Bronchial epithelial cell (primary cell): ENCODE data around the gene LDLRAD3. TPM values are rescaled to one million over a fixed set of nuclear protein-coding genes. Genes with fewer than 3 reads are reported as not detected.
A peak's percentile ranks its signal among the peaks of the same experiment; 100 is the strongest.

Experiments
- DNase-seq: peaks from one replicate; pipeline ENCODE4 v3.0.0-alpha.2; 2010; ENCODE audit warnings: low read depth
- FAIRE-seq: peaks from 2 replicates; lab custom pipeline; 2011; peaks lifted over from hg19 to GRCh38; lab: Jason Lieb, UNC
- H3K27me3 ChIP-seq: 2 replicates; pipeline ENCODE4 v1.5.1; 2011; ENCODE audit warnings: low read length; ENCODE audit not compliant: control insufficient read depth, insufficient read depth
- H3K36me3 ChIP-seq: 2 replicates; pipeline ENCODE4 v1.5.1; 2011; ENCODE audit warnings: low read length; ENCODE audit not compliant: control insufficient read depth, insufficient read depth
- H3K4me3 ChIP-seq: 2 replicates; pipeline ENCODE4 v1.5.1; 2011; ENCODE audit warnings: mild to moderate bottlenecking, low read depth, low read length, control low read depth
- CTCF ChIP-seq: IDR thresholded peaks from 2 replicates; pipeline ENCODE4 v1.5.1; 2011; ENCODE audit warnings: mild to moderate bottlenecking, moderate library complexity, low read length, control low read depth, inconsistent platforms; ENCODE audit not compliant: insufficient read depth, severe bottlenecking
- total RNA-seq: library from RNA; depleted of rRNA; stranded (reverse); fragments of >200 nt; gene quantifications from 2 replicates; pipeline ENCODE4 v1.2.1, GENCODE V29; 2014

The LDLRAD3 gene
- total RNA-seq, 1 donor from 2014 or later = 4.7 TPM

- DNase-seq (no peak), FAIRE-seq (no peak)
- no peaks in the 10 kb centered on the region for H3K36me3 ChIP-seq
- TF ChIP-seq CTCF = no peak
- no peak overlapping the region for H3K4me3 ChIP-seq
- H3K27me3 ChIP-seq = no peaks in the 10 kb centered on the region
Measured at GRCh38 chr11:36101466-36101865, 157.6 kb downstream of the LDLRAD3 start.

GRCh38 chr11:36102868-36103267, 159.0 kb downstream of the LDLRAD3 start:
- H3K27me3 ChIP-seq = no peaks in the 10 kb centered on the region
- FAIRE-seq = no peak
- TF ChIP-seq CTCF = no peak
- H3K36me3 ChIP-seq = no peaks in the 10 kb centered on the region
- DNase-seq = no peak
- H3K4me3 ChIP-seq = no peak overlapping the region

- no peak for TF ChIP-seq CTCF
- Histone ChIP-seq H3K27me3 (no peaks in the 10 kb centered on the region), H3K36me3 (no peaks in the 10 kb centered on the region), H3K4me3 (no peak overlapping the region)
- DNase-seq (no peak), FAIRE-seq (no peak)
Measured at GRCh38 chr11:36103933-36104530, 160.2 kb downstream of the LDLRAD3 start.

- TF ChIP-seq CTCF = no peak
- FAIRE-seq = peak; percentile 23
- DNase-seq = no peak
- Histone ChIP-seq H3K4me3 (no peak overlapping the region), H3K36me3 (no peaks in the 10 kb centered on the region), H3K27me3 (no peaks in the 10 kb centered on the region)
Measured at GRCh38 chr11:36104660-36104992, 160.8 kb downstream of the LDLRAD3 start.

GRCh38 chr11:36105743-36106581, 162.1 kb downstream of the LDLRAD3 start:
- no peak for TF ChIP-seq CTCF

More at GRCh38 chr11:36105743-36106581, 162.1 kb downstream of the LDLRAD3 start:
- no peak for DNase-seq
- no peak for FAIRE-seq
- Histone ChIP-seq H3K4me3 (no peak overlapping the region), H3K36me3 (no peaks in the 10 kb centered on the region), H3K27me3 (no peaks in the 10 kb centered on the region)
